Smooth muscle cell (in vitro differentiated cells): ENCODE measurements around the gene DDX51. TPM values are rescaled to one million over a fixed set of nuclear protein-coding genes. Genes with fewer than 3 reads are reported as not detected.

Source experiments
- DNase-seq: peaks from one replicate; lab custom pipeline; 2025; ENCODE audit not compliant: unreplicated experiment; lab: John Stamatoyannopoulos, UW
- H2AFZ ChIP-seq: fragments of 200-600 bp; sonication (generic); 2 replicates; pipeline ENCODE4 v1.6.0; 2016; ENCODE audit warnings: antibody characterized with exemption, low read depth, mild to moderate bottlenecking
- H3F3A ChIP-seq: fragments of 200-600 bp; sonication (generic); 2 replicates; pipeline ENCODE4 v1.6.0; 2017; ENCODE audit warnings: antibody characterized with exemption, low read depth
- H3K27ac ChIP-seq: fragments of 200-600 bp; sonication (generic); 2 replicates; pipeline ENCODE4 v1.5.1; 2016; ENCODE audit warnings: low read depth, mild to moderate bottlenecking
- H3K27me3 ChIP-seq: fragments of 200-600 bp; sonication (generic); 2 replicates; pipeline ENCODE4 v1.6.1; 2016; ENCODE audit warnings: low read depth, mild to moderate bottlenecking
- H3K36me3 ChIP-seq: fragments of 200-600 bp; sonication (generic); 2 replicates; pipeline ENCODE4 v1.5.1; 2016; ENCODE audit warnings: low read depth
- H3K4me1 ChIP-seq: fragments of 200-600 bp; sonication (generic); 2 replicates; pipeline ENCODE4 v1.5.1; 2016; ENCODE audit warnings: low read depth
- H3K4me2 ChIP-seq: fragments of 200-600 bp; sonication (generic); 2 replicates; pipeline ENCODE4 v1.6.0; 2016; ENCODE audit warnings: mild to moderate bottlenecking
- H3K4me3 ChIP-seq: fragments of 200-600 bp; sonication (generic); 2 replicates; pipeline ENCODE4 v1.5.1; 2016; ENCODE audit warnings: mild to moderate bottlenecking
- H3K79me2 ChIP-seq: fragments of 200-600 bp; sonication (generic); 2 replicates; pipeline ENCODE4 v1.6.0; 2016; ENCODE audit warnings: low read depth, mild to moderate bottlenecking
- H3K9ac ChIP-seq: fragments of 200-600 bp; sonication (generic); 2 replicates; pipeline ENCODE4 v1.6.0; 2016; ENCODE audit warnings: low read depth
- H3K9me3 ChIP-seq: fragments of 200-600 bp; sonication (generic); replicated peaks from 2 replicates; pipeline ENCODE4 v1.5.1; 2016; ENCODE audit warnings: low read depth
- H4K20me1 ChIP-seq: fragments of 200-600 bp; sonication (generic); 2 replicates; pipeline ENCODE4 v1.6.0; 2016; ENCODE audit warnings: low read depth
- CTCF ChIP-seq: fragments of 200-600 bp; sonication (generic); IDR thresholded peaks from 2 replicates; pipeline ENCODE4 v1.5.1; 2017; ENCODE audit warnings: borderline replicate concordance, mild to moderate bottlenecking, antibody characterized with exemption; ENCODE audit not compliant: insufficient read depth, poor library complexity, severe bottlenecking
- WGBS: methylation state at CpG from one replicate; pipeline ENCODE4 v1.1.7; 2016; ENCODE audit warnings: low lambda C conversion rate; 5-methylcytosine and 5-hydroxymethylcytosine counted together
- polyA plus RNA-seq: library from polyadenylated mRNA; unstranded; fragments of >200 nt; fragmentation: Nextera tagmentation; extraction: Ambion mirVana; gene quantifications from 2 replicates; pipeline ENCODE4 v1.2.1, GENCODE V29; 2016
- total RNA-seq: library from RNA; depleted of rRNA; stranded (reverse); fragments of >200 nt; gene quantifications from 2 replicates; pipeline ENCODE4 v1.2.3, GENCODE V29; 2014

Gene DDX51
- total and polyA plus RNA-seq, 2 experiments from 2014 or later, result 1.6 to 12.5 TPM

- H3K36me3 ChIP-seq, result no peaks in the 10 kb centered on the region
- peak overlapping the region; percentile 80 for H2AFZ ChIP-seq
- peak overlapping the region; percentile 48 for H3K4me3 ChIP-seq
- H3K4me2 ChIP-seq, result peak overlapping the region; percentile 89
- no peaks in the 10 kb centered on the region for H3K27me3 ChIP-seq
- peaks cover 12% of the 10 kb centered on the region for H3K4me1 ChIP-seq
- H3F3A ChIP-seq, result no peaks in the 10 kb centered on the region
- H3K9me3 ChIP-seq, result no peaks in the 10 kb centered on the region
- peak overlapping the region; percentile 21 for H3K9ac ChIP-seq
- no peak for TF ChIP-seq CTCF
- WGBS, result 44% methylated on average over 59 of the region's 59 CpGs
- no peaks in the 10 kb centered on the region for H3K79me2 ChIP-seq
- H4K20me1 ChIP-seq, result no peaks in the 10 kb centered on the region
- no peak overlapping the region for H3K27ac ChIP-seq
- DNase-seq, result no peak
Observed at GRCh38 chr12:132190012-132190755, 46.1 kb upstream of the DDX51 start.

GRCh38 chr12:132189378-132190011 lies 45.4 kb upstream of the DDX51 start:
- Histone ChIP-seq H3K4me3 (peak overlapping the region; percentile 48), H4K20me1 (no peaks in the 10 kb centered on the region), H3K27me3 (no peaks in the 10 kb centered on the region), H3F3A (no peaks in the 10 kb centered on the region), H2AFZ (peak overlapping the region; percentile 80), H3K4me2 (peak overlapping the region; percentile 89), H3K27ac (no peak overlapping the region), H3K4me1 (peaks cover 12% of the 10 kb centered on the region), H3K36me3 (no peaks in the 10 kb centered on the region), H3K79me2 (no peaks in the 10 kb centered on the region), H3K9ac (peak overlapping the region; percentile 21), H3K9me3 (no peaks in the 10 kb centered on the region)
- peak; percentile 70 for DNase-seq
- WGBS, result 1% methylated on average over 63 of the region's 69 CpGs
- TF ChIP-seq CTCF, result no peak

- Histone ChIP-seq H3K9me3 (no peaks in the 10 kb centered on the region), H3K36me3 (no peaks in the 10 kb centered on the region), H3K4me1 (peaks cover 12% of the 10 kb centered on the region), H3K9ac (no peak overlapping the region), H3K4me2 (peak overlapping the region; percentile 89), H3K27ac (no peak overlapping the region), H3K27me3 (no peaks in the 10 kb centered on the region), H3F3A (no peaks in the 10 kb centered on the region), H2AFZ (peak overlapping the region; percentile 80), H3K79me2 (no peaks in the 10 kb centered on the region), H3K4me3 (peak overlapping the region; percentile 48), H4K20me1 (no peaks in the 10 kb centered on the region)
- 29% methylated on average over 19 of the region's 20 CpGs for WGBS
- TF ChIP-seq CTCF, result no peak
- no peak for DNase-seq
Observed at GRCh38 chr12:132188916-132189325, 44.8 kb upstream of the DDX51 start.

- Histone ChIP-seq H3K4me2 (no peak overlapping the region), H3K27ac (no peak overlapping the region), H3K4me1 (peaks cover 12% of the 10 kb centered on the region), H3K9ac (no peak overlapping the region), H3K27me3 (no peaks in the 10 kb centered on the region), H3K79me2 (no peaks in the 10 kb centered on the region), H3K36me3 (no peaks in the 10 kb centered on the region), H4K20me1 (no peaks in the 10 kb centered on the region), H3F3A (no peaks in the 10 kb centered on the region), H3K9me3 (no peaks in the 10 kb centered on the region), H2AFZ (no peak overlapping the region), H3K4me3 (no peak overlapping the region)
- no peak for DNase-seq
- no peak for TF ChIP-seq CTCF
- whole genome bisulfite sequencing, result 93% methylated on average over 19 of the region's 21 CpGs
Observed at GRCh38 chr12:132188451-132188901, 44.4 kb upstream of the DDX51 start.
